HG02798 (cell line): ENCODE data around the gene UFC1.

Experiments used
- ATAC-seq: cut with Tn5 transposase; IDR thresholded peaks from one replicate; pipeline ENCODE4 v1.9.1; 2021; ENCODE audit warnings: mild to moderate bottlenecking; ENCODE audit not compliant: unreplicated experiment, poor library complexity

The UFC1 gene

DNA sequence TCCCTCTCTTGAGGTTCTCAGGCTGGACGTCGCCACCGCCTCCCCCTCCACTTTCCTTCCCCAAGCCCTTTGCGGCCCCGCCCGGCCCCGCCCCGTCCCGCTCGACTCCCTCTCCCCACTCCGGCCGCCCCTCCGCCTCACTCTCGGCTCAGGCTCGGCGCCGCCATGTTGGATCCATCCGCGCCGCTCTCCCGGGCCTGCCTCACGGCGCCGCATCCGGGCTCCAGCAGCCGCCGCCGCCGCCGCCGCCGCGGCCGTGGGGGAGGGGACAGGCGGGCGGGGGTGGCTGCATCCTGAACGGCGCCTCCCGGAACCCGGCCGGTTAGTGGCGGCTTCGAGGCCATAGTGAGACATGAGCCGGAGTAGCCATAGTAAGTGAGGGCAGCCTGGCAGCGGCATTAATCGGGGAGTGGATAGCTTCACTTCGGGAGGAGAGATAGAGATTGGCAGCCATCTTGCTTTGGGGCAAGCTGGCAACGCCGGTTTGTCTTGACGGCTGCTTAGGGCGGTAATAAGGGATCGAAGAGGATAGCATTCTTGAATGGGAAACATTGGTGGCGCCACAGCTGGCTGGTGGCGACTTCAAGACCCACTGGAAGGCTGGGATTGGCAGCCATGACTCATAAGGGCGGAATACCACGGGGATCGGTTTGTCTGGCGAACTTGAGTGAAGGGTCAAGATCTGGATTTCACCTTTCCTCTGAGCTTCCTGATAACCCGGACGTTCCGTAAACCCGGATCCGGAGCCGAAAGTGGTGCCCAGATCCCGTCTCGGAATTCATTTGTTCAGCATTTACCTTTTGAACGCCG is 21.2 kb upstream of the UFC1 start, which contains the start of gene DEDD:
TSS of gene DEDD (minus strand) at position 258 of the 810 bp plus-strand sequence. CDS start 8,205 bp downstream, outside the sequence.
- peak; percentile 95 for ATAC-seq

DNA sequence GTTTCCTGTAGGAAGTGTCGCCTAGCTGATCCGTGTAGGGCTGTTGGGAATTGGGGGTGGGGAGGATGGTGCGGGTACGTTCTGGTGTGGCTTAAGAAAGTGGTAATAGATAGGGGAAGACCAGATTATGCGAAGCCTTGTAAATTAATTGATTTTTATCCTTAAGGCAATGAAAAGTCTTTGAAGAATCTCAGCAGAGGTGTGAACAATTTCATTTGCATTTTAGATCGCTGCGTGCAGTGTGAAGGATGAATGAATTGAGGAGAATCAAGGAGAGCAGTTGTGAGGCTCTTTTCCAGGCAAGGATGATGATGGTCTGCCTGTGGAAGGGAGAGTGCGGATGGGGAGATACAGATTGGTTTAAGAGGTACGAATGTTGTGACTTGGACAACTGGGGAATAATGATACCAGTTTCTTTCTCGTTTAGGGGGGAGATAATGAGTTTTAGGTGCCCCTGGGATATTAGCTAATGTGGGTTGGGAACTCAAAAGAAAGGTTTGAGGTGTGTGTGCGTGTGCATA is 20.5 kb upstream of the UFC1 start:
- ATAC-seq: peak; percentile 4

DNA sequence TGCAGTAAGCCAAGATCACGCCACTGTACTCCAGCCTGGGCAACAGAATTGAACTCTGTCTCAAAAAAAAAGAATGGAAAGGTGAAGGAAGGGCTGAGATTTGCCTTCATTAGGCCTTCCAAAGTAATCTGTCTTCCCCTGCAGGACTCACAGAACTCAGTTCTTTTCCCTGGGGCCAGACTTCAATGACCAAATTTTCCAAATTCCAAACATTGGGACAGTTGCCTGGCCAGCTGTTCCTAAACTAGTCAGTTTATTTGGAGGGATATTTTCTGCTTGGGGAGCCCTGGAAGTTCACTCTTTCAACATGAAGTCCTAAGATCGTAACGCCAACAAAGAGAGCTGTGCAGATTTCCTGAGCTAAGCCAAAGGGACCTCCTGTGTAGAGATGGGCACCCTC is 15.9 kb upstream of the UFC1 start:
- no peak for ATAC-seq

DNA sequence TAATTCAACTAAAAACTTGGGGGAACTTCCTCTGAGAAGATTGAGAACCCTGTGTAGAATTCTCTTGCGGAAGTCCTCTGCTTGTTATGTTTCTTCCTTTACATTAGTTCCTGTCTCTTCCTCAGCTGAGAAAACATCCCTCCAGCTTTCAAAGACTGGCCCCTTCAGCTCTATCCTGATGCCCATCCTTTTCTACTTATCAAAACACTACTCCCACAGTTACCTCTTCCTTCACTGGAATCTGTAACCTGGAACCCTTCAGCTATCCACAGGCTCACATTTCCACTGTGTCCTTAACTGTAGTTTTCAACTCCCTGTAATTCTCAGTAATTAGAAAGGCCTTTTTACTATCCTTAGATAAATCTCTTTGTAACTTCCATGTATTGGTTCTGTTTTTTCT is 15.3 kb upstream of the UFC1 start:
- ATAC-seq: no peak

DNA sequence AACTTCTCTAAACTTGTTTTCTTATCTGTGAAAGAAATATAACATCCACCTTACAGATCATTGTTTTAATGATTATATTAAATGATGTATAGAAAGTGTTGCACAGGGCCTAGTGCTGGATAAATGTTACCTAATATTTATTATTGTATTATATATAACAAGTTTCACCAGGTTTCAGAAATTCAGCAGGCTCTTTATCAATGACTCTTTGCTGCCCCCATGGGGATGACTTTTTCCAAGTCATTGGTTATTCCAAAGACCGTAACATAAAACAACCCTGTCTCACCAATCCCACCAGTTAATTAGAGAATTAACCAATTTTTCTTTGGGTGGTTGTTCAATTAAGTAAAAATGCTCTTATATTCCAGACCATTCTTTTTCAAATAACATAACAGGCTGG is 14.0 kb upstream of the UFC1 start:
- ATAC-seq: no peak

DNA sequence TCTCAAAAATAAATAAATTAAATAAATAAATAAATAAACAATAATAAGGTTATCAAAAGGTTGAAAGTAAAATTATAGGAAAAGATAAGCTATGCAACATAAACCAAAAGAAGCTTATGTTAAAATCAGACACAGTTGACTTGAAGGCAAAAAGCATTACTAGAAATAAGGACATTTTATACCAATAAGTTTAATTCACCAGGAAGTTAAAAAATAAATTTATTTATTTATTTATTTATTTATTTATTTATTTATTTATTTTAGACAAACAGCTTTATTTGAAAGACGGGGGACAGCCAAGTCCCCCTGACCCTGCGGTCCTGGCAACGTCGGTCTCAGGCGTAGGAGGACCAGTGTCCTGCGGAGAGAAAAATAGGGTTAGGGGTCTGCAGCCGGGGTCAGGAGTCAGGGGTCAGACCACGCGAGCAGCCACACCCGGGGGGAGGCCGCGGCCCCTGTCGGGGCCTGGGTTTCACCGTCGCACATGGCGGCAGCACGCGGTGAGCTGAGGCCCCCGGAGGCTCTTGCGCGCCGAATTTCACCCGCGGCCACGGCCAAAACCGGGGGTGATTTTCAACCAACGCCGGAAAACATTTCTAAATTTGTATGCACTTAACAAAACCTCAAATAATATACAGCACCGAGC is 12.9 kb upstream of the UFC1 start:
- no peak for ATAC-seq

DNA sequence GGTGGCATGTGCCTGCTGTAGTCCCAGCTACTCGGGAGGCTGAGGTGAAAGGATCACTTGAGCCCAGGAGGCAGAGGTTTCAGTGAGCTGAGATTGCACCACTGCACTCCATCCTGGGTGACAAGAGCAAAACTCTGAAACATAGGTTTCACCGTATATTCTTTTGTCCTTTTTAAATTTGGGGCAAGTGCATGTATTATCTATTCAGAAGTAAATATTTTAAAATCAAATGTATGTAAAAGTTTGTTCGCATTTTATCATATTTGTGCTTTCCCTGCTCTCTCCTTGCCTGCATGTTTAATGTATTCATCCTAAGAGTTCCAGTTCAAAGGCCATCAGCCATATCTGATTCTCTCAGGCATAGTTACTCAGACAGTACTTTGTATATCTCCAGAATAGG is 7.9 kb upstream of the UFC1 start:
- no peak for ATAC-seq

DNA sequence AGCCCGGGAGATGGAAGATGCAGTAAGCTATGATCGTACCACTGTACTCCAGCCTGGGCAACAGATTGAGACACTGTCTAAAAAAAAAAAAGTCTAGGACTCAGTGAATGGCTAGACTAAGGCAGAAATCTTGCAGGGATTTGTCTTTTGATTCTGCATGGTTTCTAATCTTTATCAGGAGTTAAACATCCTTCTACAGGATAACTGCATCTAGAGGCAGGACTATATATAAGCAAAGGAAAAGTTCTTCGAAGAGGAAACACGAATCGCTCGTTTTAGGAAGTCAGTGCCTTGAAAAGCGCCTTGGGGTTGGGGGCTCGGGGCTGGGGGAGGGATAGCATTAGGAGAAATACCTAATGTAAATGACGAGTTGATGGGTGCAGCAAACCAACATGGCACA is 602 bp upstream of the UFC1 start:
- no peak for ATAC-seq

DNA sequence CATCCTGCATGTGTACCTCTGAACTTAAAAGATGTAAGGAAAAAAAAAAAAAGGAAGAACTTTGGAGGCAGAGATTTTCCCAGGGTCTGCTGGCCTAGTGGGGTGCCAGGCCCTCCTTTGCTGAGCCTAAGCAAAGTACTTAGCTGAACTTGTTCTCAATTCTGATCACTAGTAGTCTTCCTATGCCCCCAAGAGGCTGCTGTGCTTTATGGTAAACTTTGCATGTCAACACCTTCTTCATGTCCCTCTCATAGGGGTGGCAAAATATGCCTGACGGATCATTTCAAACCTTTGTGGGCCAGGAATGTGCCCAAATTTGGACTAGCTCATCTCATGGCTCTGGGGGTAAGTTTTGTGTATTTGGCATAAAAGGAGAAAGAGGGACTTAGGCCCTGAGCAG is 4.1 kb downstream of the UFC1 start:
- no peak for ATAC-seq

DNA sequence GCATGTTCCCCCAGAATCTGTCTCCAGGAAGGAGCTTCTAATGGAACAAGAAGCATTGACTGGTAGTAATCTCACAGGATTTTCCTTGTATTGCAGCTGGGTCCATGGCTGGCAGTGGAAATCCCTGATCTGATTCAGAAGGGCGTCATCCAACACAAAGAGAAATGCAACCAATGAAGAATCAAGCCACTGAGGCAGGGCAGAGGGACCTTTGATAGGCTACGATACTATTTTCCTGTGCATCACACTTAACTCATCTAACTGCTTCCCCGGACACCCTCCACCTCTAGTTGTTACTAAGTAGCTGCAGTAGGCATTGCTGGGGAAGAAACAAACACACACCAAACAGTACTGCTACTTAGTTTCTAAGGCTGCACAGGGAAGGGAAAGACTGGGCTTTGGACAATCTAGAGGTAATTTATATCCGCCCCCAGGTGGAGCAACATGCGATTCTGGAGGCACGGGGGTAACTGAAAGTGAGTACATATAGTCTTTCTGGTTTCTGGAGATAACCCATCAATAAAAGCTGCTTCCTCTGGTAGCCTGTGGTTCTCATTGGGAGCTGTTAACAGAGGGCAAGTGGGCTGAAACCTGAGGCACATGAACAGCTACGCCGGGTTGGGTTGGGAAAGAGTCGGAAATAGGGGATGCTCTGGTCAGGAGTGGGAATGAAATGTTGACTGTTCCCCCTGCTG is 4.7 kb downstream of the UFC1 start:
- no peak for ATAC-seq

DNA sequence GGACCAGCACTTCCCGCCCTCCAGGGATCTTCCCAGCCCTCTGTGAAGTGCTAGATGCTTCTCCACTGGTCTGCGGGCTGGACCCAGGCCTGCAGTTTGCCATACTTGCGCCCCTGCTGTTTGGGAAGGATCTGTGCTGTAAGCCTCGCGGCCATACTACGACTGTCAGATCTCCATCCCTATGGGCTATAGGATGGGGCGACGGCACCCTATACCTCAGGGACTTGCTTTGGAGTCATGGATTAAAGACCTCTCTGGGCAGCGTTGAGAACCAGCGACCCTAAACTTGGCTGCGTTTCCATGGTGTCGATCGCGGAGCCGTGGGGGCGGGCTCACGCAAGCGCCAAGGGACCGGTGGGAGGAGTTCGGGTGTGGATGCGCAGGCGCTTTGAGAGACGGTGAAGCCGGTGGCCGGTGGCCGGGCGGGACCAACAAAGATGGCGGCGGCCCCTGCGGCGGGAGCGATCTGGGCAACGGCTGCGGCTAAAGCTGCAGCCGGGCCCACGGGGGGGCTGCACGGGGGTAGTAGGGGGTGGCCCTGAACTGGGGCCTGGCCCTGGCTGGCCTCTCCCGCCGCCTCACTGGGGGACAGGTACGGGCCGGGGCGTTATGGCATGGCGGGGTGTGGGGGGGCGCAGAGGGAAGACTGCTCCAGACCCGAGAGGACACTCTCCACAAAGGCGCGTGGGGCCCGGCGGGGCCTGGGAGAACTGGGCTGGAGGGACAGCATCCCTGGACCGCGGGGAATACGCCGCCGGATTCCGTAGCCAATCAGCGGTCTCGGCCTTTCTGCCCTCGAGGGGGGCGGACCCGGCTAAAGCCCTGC is 5.5 kb downstream of the UFC1 start, which contains the start of gene USP21:
TSS of gene USP21 (plus strand) at position 414 of the 826 bp plus-strand sequence. CDS start 1,141 bp downstream, outside the sequence.
- peak; percentile 93 for ATAC-seq

DNA sequence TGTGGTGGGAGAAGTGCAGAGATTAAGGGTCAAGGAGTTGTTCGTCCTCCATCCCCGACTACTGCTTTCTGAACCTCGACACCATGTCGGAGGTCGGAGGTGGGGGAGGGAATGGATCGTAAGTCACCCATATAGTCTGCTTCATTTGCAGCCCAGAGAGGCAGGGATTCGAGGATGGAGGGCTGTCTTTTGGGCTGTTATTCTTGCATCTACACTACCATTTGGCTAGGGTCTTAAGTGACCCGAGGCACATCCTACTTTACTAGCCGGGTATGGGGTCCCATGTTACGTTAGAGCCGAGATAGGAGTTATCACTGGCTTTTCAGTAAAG is 6.1 kb downstream of the UFC1 start:
- no peak for ATAC-seq

DNA sequence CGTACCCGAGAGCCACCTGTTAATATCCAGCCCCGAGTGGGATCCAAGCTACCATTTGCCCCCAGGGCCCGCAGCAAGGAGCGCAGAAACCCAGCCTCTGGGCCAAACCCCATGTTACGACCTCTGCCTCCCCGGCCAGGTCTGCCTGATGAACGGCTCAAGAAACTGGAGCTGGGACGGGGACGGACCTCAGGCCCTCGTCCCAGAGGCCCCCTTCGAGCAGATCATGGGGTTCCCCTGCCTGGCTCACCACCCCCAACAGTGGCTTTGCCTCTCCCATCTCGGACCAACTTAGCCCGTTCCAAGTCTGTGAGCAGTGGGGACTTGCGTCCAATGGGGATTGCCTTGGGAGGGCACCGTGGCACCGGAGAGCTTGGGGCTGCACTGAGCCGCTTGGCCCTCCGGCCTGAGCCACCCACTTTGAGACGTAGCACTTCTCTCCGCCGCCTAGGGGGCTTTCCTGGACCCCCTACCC is 6.9 kb downstream of the UFC1 start:
- no peak for ATAC-seq

DNA sequence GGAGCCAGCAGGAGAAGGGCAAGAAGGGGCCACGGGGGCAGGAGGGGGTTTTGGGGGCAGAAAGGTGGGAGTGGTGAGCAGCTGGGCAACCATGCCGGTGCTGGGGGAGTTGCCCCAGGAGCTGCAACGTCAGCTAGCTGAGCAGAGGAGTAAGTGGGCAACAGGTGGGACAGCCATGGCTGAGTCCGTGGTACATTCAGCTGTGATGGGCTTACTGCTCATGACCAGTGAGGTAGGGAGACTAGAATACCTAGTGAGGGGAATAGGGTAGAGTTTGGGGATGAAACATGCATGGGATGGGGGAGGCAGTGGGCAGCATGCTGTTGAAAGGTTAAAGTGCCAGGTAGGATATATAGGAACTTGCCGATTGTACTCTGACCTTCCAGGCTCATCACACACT is 7.9 kb downstream of the UFC1 start:
- ATAC-seq: no peak

DNA sequence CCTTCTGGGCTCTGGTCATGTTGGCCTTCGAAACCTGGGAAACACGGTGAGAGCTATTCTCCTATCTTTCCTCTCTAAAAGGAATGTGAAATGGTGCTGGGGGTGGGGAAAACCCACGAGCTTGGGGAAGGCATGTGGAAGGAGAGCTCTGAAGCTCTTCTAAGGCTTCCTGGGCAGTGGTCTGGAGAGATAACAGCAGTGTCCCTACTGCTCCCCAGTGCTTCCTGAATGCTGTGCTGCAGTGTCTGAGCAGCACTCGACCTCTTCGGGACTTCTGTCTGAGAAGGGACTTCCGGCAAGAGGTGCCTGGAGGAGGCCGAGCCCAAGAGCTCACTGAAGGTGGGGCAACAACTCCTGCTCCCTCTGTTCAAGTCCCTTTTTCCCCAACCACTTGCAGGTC is 8.3 kb downstream of the UFC1 start:
- no peak for ATAC-seq

DNA sequence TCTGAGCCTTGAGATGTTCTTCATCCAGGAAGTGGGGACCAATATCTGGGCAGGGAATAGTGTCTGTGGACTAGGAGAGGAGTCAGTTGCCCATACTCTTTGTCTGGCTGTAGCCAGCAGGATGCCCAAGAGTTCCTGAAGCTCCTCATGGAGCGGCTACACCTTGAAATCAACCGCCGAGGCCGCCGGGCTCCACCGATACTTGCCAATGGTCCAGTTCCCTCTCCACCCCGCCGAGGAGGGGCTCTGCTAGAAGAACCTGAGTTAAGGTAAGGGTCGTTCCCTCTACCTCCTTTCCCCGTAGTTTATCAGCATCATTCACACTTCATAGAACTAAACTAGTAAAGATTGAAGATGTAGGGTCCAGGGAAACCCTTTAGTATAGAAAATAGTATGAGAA is 9.0 kb downstream of the UFC1 start:
- no peak for ATAC-seq

DNA sequence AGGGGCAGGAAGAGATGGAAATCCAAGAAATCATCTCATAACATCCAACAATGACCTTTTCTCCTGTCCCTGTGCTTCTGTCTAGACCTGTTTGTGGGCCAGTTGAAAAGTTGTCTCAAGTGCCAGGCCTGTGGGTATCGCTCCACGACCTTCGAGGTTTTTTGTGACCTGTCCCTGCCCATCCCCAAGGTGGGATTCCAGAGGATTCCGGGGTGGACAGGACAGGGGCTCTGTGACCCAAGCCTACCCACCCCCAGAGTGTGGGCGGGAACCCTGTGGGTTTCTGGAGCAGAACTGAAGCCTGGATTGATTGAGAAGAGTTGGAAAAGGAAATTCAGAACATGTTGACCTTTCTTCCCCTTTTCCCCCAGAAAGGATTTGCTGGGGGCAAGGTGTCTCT is 10.0 kb downstream of the UFC1 start:
- ATAC-seq: no peak

DNA sequence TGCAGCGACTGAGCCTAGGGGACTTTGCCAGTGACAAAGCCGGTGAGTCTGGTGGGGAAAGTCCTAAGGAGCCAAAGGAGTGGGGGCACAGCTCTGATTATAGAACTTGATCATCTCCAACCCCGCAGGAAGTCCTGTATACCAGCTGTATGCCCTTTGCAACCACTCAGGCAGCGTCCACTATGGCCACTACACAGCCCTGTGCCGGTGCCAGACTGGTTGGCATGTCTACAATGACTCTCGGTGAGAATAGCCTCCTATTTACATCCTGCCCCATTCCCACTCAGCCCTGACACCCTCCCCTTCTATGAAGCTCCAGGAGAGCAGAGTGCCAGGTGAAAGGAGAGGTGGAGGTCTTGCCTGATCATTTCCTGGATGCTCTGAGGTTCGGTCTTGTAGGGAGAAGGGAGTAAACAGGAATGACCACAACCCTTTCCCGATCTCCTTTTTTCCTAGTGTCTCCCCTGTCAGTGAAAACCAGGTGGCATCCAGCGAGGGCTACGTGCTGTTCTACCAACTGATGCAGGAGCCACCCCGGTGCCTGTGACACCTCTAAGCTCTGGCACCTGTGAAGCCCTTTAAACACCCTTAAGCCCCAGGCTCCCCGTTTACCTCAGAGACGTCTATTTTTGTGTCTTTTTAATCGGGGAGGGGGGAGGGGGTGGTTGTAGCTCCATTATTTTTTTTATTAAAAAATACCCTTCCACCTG is 11.3 kb downstream of the UFC1 start:
- no peak for ATAC-seq
